GM06990 (cell line): ENCODE data around the gene STAT1.
A peak's percentile ranks its signal among the peaks of the same experiment; 100 is the strongest.

Experiments used
- DNase-seq: peaks from one replicate; pipeline ENCODE4 v3.0.0-alpha.2; 2011; ENCODE audit not compliant: insufficient read length; ENCODE audit errors: extremely low read depth
- H3K27me3 ChIP-seq: replicated peaks from 2 replicates; pipeline ENCODE4 v1.6.0; 2011; ENCODE audit warnings: low read length; ENCODE audit not compliant: control insufficient read depth, insufficient read depth
- H3K36me3 ChIP-seq: 2 replicates; pipeline ENCODE4 v1.5.1; 2011; ENCODE audit warnings: low read length; ENCODE audit not compliant: control insufficient read depth, insufficient read depth
- H3K4me3 ChIP-seq: replicated peaks from 2 replicates; pipeline ENCODE4 v1.5.1; 2011; ENCODE audit warnings: low read depth, mild to moderate bottlenecking, control low read depth, low read length
- TF ChIP-seq, protein P1 (sequence below): IDR thresholded peaks from 2 replicates; pipeline ENCODE4 v1.5.1; 2011; ENCODE audit warnings: low read length, control low read depth, mild to moderate bottlenecking, inconsistent platforms; ENCODE audit not compliant: insufficient read depth, poor library complexity, severe bottlenecking

Gene STAT1

DNA sequence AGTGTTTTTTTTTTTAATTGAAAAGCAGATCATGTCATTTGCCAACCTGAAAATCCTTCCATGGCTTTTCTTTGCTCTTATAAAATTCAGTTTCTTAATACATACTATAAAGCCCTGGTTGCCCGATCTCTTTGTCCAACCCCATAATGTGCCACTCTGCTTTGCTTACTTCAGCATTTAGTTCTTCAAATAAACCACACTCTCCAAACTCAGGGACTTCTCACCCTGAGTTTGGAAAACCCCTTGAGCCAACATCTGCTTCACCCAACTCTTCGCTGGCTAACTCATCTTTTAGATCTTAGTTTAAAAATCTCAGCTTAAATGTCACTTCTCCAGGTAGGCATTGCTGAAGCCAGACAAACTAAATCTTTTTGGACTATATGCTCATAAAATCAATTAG, 1.3 kb upstream of the STAT1 start:
- H3K36me3 ChIP-seq = peaks cover 12% of the 10 kb centered on the region
- no peak overlapping the region for H3K4me3 ChIP-seq
- TF ChIP-seq, protein P1, sequence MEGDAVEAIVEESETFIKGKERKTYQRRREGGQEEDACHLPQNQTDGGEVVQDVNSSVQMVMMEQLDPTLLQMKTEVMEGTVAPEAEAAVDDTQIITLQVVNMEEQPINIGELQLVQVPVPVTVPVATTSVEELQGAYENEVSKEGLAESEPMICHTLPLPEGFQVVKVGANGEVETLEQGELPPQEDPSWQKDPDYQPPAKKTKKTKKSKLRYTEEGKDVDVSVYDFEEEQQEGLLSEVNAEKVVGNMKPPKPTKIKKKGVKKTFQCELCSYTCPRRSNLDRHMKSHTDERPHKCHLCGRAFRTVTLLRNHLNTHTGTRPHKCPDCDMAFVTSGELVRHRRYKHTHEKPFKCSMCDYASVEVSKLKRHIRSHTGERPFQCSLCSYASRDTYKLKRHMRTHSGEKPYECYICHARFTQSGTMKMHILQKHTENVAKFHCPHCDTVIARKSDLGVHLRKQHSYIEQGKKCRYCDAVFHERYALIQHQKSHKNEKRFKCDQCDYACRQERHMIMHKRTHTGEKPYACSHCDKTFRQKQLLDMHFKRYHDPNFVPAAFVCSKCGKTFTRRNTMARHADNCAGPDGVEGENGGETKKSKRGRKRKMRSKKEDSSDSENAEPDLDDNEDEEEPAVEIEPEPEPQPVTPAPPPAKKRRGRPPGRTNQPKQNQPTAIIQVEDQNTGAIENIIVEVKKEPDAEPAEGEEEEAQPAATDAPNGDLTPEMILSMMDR = no peak
- no peaks in the 10 kb centered on the region for H3K27me3 ChIP-seq
- no peak for DNase-seq

DNA sequence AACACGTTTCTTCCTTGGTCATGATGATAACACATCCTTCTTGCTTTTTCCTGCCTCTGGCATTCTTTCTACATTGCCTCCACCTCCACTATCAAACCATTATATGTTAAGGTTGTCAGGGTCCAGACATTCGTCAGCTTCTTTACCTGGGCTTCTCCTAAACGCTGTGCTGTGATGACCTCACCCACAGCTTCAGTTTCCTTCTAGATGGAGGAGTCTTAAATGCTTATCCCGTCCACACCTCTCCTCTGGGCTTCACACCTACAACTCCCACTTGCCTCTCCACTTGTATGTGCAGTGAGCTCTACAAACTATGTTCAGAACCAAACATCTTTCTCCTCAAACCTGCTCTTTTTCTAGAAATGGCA, 666 bp upstream of the STAT1 start:
- peak overlapping the region; percentile 59 for H3K4me3 ChIP-seq
- no peaks in the 10 kb centered on the region for H3K27me3 ChIP-seq
- DNase-seq = no peak
- TF ChIP-seq, protein P1 = no peak
- peaks cover 14% of the 10 kb centered on the region for H3K36me3 ChIP-seq

DNA sequence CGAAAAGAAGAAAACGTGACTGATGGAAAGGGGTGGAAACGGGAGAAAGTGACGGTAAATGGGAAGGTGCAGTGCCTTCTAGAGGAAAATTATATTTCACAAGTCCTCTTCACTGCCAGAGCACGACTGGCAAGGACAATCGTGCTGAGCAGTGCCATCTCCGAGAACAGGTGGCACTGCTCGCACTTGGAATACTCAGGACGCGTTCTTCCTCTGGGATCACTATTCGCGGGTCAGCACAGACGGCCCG, 364 bp downstream of the STAT1 start:
- H3K36me3 ChIP-seq = peaks cover 17% of the 10 kb centered on the region
- DNase-seq = no peak
- no peaks in the 10 kb centered on the region for H3K27me3 ChIP-seq
- TF ChIP-seq, protein P1 = no peak
- H3K4me3 ChIP-seq = peak overlapping the region; percentile 100

DNA sequence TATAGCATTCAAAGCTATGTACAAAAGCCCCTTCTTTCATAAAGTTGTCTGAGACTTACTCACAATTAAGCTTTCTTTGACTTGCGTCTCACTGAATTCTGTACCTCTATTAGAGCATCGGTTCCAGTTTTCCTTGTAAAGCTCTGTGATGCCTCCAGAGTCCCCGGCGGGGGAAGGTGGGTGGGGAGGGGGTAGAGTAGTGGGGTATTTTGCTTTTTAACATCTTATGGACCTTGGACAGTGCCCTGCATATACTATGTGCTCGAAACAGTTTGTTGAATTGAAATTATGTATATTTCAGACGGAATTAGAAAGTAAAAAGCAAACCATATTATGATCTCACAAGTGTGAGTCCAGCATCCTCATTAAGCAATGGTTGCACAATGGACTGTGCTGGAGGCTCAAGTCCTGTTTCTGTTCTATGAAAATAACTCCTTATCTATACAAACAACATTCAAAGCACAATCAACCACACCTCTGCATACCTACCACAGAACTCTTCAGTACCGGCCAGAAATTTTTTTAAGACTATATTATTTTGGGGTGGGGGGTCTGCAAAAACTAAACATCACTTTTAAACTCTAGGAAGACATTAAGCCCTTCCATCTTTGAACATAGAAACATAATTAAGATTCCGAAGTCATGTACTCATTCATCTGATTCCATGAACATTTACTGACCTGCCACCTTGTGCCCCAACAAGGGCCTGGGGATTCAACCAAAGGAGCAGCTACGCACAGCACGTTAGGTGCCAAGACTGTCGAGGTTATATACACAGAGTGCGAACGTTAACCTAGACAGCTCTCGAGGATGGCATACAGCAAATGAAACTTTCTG, 908 bp downstream of the STAT1 start:
- DNase-seq = no peak

DNA sequence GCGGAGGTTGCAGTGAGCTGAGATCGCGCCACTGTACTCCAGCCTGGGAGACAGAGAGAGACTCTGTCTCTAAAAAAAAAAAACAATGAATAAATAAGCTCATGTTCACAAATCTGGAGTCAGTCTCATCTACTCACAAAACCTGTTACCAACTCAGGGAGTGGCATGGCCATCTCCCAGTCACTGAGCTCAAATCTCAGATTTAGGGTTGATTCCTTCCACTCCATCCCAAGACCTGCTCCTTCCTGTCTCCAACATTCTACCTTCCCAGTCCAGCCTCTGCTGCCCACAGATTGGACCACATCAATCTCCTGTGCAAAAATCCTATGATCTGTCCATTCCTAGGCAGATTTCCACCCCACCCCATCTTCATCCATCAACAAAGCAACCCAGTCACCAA, 1.6 kb downstream of the STAT1 start:
- no peak for DNase-seq
- Histone ChIP-seq H3K27me3 (no peaks in the 10 kb centered on the region), H3K36me3 (peaks cover 17% of the 10 kb centered on the region), H3K4me3 (peak overlapping the region; percentile 100)
- TF ChIP-seq, protein P1 = no peak

More for the DNA sequence above, 908 bp downstream of the STAT1 start:
- Histone ChIP-seq H3K4me3 (peak overlapping the region; percentile 100), H3K36me3 (peaks cover 17% of the 10 kb centered on the region), H3K27me3 (no peaks in the 10 kb centered on the region)
- TF ChIP-seq, protein P1 = no peak
